Raji (cell line): ENCODE data around the gene MCU.

Experiments
- POLR2A ChIP-seq: IDR thresholded peaks from 2 replicates; pipeline ENCODE4 v1.6.1; 2011; ENCODE audit warnings: low read depth, low read length, control low read depth; ENCODE audit not compliant: insufficient read depth

Gene MCU

GRCh38 chr10:72738486-72738885, 46.5 kb downstream of the MCU start:
- TF ChIP-seq POLR2A, result no peak

GRCh38 chr10:72740528-72740927, 48.6 kb downstream of the MCU start:
- TF ChIP-seq POLR2A, result no peak

DNA sequence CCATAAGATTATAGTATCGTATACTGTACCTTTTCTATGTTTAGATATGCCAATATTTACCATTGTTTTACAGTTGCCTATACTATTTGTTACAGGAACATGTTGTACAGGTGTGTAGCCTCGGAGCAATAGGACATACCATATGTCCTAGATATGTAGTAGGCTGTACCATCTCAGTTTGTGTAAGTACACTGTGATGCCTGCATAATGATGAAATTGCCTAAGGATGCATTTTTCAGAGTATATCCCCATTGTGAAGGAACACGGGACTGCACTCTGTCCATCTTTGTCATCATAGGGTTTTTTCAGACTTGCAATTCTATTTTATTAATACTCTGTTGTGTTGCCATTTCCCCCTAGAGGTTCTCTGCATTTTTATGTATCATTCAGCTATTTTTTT, 50.1 kb downstream of the MCU start:
- no peak for TF ChIP-seq POLR2A

DNA sequence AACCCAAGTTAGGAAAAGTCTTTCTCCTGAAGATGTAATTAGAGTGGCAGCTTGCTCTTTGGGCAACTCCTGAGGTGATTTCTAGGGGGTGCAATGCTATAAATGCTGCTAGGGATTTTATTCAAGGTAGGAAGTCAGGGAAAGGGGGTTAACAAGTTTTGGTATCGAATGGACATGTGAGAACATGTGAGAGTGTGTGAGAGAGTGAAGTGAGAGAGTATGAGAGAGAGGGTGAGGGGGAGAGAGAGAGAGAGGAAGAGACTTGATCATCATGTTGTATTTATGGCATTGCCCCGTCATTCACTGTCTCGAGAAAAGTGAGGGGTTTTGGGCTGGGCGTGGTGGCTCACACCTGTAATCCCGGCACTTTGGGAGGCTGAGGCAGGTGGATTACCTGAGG, 50.9 kb downstream of the MCU start:
- TF ChIP-seq POLR2A, result no peak

DNA sequence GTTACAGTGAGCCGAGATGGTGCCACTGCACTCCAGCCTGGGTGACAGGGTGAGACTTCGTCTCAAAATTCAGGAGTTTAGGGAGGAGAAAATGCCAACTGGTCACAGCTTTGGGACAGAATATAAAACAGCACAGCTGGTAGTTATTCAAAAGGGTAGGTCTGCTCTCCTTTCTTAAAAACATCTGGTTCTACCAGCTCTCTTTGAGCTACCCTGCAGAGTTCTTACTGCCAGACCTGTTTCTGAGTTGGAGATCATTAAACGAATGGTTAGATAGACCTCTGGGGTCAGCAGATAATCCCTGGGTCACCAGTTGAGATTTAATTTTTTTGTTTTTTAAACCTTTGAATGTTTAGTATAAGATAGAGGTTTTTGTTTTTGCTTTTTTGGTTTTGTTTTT, 52.6 kb downstream of the MCU start:
- no peak for TF ChIP-seq POLR2A

- TF ChIP-seq POLR2A, result no peak
Observed at GRCh38 chr10:72746426-72747363, 54.8 kb downstream of the MCU start.

GRCh38 chr10:72747521-72747920, 55.6 kb downstream of the MCU start:
- no peak for TF ChIP-seq POLR2A

GRCh38 chr10:72753760-72754231, 61.9 kb downstream of the MCU start:
- no peak for TF ChIP-seq POLR2A

GRCh38 chr10:72754275-72755032, 62.5 kb downstream of the MCU start:
- no peak for TF ChIP-seq POLR2A

DNA sequence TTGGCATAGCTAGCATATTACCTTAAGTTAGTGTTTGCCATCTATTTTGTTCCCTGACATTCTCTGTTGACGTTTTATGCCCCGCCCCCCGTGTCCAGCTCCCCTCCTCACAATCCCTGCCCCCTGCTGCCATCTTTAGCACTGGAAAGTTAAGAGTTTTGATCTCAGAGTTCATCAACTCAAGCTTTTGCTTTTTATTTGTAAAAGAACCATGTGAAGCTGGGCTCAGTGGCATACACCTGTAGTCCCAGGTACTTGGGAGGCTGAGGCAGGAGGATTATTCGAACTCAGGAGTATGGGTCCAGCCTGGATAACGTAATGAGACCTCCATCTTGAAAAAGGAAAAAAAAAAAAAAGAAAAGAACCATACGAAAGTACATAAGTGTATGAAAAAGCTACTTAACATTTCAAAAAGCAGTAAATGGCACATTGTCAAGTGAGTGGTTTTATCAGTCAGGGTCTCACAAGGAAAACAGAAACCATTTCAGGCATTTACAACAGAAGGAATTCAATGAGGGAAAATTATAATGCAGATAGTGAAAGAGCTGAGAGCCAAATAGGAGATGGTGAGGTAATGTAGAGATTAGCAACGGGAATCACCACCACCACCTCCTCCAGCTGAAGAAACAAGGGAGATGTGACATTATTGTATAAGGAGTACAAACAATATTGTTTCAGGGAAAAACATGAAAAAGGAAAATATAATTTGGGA, 64.9 kb downstream of the MCU start:
- TF ChIP-seq POLR2A, result no peak

DNA sequence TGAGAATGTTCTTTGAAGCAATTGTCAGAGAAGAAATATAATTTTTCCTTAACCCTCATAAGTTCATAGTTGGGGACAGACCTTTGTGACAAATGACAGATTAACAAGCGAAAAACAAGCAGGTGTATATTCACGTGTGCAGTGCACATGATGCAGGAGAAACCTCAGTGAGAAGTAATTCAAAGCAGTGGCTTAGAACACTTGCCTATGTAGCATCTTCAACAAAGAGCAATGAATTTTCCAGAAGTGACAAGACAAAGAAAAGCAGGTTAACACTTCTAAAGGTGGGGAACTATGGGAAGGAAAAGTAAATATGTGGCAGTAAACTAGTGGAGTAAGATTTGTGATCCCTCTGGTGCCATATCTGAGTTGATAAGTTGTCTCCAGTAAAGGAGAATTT, 65.8 kb downstream of the MCU start:
- TF ChIP-seq POLR2A, result no peak

DNA sequence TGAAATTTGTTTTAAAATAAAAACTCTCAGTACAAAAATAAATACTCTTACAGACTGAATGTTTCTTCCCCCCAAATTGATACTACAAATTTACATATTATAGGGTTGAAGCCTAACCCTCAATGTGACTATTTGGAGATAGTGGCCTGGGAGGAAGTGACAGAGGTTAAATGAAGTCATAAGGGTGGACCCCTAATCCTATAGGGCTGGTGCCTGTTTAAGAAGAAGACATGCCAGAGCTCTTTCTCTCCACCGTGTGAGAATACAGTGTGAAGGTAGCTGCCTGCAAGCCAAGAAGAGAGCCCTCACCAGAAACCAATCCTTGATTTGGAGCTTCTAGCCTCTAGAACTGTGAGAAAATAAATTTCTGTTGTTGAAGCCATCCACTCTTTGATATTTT, 67.6 kb downstream of the MCU start:
- TF ChIP-seq POLR2A, result no peak

GRCh38 chr10:72761498-72761897, 69.6 kb downstream of the MCU start:
- no peak for TF ChIP-seq POLR2A

GRCh38 chr10:72762042-72762441, 70.1 kb downstream of the MCU start:
- no peak for TF ChIP-seq POLR2A

DNA sequence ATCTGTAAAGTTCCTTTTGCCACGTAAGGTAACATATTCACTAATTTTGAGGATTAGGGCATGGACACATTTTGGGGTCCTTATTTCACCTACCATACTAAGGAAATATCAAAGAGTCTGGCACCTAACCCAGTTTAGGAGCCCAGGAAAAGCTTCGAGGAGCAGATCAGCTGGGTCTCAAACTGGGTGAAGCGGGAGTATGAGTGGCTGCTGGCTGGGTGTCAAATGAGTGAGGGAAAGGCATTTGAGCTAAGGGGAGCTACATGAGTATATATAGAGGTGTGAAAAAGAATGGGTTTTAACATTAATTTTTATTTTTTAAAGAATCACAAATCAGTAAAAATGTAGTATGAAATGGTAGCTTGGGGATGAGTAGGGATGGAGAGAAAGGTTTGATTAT, 71.3 kb downstream of the MCU start:
- no peak for TF ChIP-seq POLR2A

DNA sequence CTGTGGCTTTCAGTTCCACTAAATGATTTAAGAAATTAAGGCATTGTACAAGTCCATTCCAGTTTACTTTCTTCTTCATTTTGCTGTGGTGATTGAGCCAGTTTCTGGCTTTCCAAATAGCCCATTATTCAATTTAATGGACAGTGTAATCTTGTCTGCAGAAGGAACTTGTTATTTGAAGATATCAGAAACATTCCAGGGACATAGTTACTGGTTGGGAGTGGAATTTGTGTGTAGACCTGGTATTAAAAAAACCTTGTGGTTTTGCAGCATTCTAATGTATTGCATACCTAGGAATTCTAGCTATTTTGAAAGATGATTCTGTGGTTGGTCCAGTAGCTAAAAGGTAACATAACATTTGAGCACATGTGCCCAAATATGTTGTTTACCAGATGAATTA, 72.2 kb downstream of the MCU start:
- no peak for TF ChIP-seq POLR2A
